ENCODE measurements around the gene C1QC.
"Not testable (repeated sequence)": the region's sequence is repeated elsewhere in the genome, so short reads cannot be mapped to it uniquely, and the experiment has no call there.

- not testable (repeated sequence) for TF ChIP-seq POLR2A (IDR thresholded peaks at IDR 0.05; ENCODE audit: low read depth, low read length); POLR2AphosphoS5 (IDR thresholded peaks at IDR 0.05; ENCODE audit: low read depth, low read length); TAF1 (IDR thresholded peaks at IDR 0.05; ENCODE audit: borderline replicate concordance, low read depth, low read length)
These were observed 25.4 kb downstream of the C1QC start for GRCh38 chr1:22668840-22669239.
